ENCODE results near the gene ITGA3. TPM values are rescaled to one million over a fixed set of nuclear protein-coding genes. Genes with fewer than 3 reads are reported as not detected.
"Not testable (repeated sequence)": the region's sequence is repeated elsewhere in the genome, so short reads cannot be mapped to it uniquely, and the experiment has no call there.

The ITGA3 gene
- total and polyA plus RNA-seq, 4 donors = 0.79 to 4.4 (median 1.4) TPM

- 81% methylated on average over 4 of the region's 4 CpGs for WGBS
- Histone ChIP-seq H3K36me3 (ENCODE audit: control insufficient read depth in 4 of 4, insufficient read depth in 3 of 4, low read depth in 1 of 4, low read length in 3 of 4) (no peaks in the 10 kb centered on the region), H3K9me3 (ENCODE audit: control insufficient read depth in 4 of 4, low read length in 3 of 4) (no peaks in the 10 kb centered on the region), H3K4me3 (ENCODE audit: low read depth in 1 of 3, low read length in 3 of 3) (no peak overlapping the region), H3K27ac (ENCODE audit: low read depth in 1 of 2, low read length in 2 of 2) (no peak overlapping the region), H3K9ac (ENCODE audit: low read depth in 1 of 2, low read length in 2 of 2) (no peak overlapping the region), H3K4me1 (ENCODE audit: control insufficient read depth in 4 of 4, insufficient read depth in 4 of 4, low read length in 3 of 4) (no peaks in the 10 kb centered on the region), H3K27me3 (ENCODE audit: control insufficient read depth in 4 of 4, insufficient read depth in 4 of 4, low read length in 3 of 4) (peaks cover 0 to 3% (median 0%) of the 10 kb centered on the region in 4 donors)
- TF ChIP-seq, protein P1, sequence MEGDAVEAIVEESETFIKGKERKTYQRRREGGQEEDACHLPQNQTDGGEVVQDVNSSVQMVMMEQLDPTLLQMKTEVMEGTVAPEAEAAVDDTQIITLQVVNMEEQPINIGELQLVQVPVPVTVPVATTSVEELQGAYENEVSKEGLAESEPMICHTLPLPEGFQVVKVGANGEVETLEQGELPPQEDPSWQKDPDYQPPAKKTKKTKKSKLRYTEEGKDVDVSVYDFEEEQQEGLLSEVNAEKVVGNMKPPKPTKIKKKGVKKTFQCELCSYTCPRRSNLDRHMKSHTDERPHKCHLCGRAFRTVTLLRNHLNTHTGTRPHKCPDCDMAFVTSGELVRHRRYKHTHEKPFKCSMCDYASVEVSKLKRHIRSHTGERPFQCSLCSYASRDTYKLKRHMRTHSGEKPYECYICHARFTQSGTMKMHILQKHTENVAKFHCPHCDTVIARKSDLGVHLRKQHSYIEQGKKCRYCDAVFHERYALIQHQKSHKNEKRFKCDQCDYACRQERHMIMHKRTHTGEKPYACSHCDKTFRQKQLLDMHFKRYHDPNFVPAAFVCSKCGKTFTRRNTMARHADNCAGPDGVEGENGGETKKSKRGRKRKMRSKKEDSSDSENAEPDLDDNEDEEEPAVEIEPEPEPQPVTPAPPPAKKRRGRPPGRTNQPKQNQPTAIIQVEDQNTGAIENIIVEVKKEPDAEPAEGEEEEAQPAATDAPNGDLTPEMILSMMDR (IDR thresholded peaks at IDR 0.05; ENCODE audit: low read depth, low read length, missing input control) = no peak
- TF ChIP-seq FOXA1 (IDR thresholded peaks at IDR 0.05) (no peak), GABPA (IDR thresholded peaks at IDR 0.05 in 1 of 2, conservative IDR thresholded peaks at IDR 0.05 in 1 of 2) (no peak), TAF1 (conservative IDR thresholded peaks at IDR 0.05) (no peak), FOXA2 (IDR thresholded peaks at IDR 0.05) (no peak), RAD21 (IDR thresholded peaks at IDR 0.05) (no peak), RXRA (IDR thresholded peaks at IDR 0.05) (no peak), YY1 (IDR thresholded peaks at IDR 0.05) (no peak), HNF4A (conservative IDR thresholded peaks at IDR 0.05) (no peak), SP1 (IDR thresholded peaks at IDR 0.05) (no peak), ATF3 (IDR thresholded peaks at IDR 0.05) (no peak), HNF4G (IDR thresholded peaks at IDR 0.05) (no peak), ZBTB33 (IDR thresholded peaks at IDR 0.05) (no peak), EGR1 (IDR thresholded peaks at IDR 0.05; ENCODE audit: low read depth in 2 of 2) (no peak), JUND (IDR thresholded peaks at IDR 0.05) (no peak)
- TF ChIP-seq, protein P2, sequence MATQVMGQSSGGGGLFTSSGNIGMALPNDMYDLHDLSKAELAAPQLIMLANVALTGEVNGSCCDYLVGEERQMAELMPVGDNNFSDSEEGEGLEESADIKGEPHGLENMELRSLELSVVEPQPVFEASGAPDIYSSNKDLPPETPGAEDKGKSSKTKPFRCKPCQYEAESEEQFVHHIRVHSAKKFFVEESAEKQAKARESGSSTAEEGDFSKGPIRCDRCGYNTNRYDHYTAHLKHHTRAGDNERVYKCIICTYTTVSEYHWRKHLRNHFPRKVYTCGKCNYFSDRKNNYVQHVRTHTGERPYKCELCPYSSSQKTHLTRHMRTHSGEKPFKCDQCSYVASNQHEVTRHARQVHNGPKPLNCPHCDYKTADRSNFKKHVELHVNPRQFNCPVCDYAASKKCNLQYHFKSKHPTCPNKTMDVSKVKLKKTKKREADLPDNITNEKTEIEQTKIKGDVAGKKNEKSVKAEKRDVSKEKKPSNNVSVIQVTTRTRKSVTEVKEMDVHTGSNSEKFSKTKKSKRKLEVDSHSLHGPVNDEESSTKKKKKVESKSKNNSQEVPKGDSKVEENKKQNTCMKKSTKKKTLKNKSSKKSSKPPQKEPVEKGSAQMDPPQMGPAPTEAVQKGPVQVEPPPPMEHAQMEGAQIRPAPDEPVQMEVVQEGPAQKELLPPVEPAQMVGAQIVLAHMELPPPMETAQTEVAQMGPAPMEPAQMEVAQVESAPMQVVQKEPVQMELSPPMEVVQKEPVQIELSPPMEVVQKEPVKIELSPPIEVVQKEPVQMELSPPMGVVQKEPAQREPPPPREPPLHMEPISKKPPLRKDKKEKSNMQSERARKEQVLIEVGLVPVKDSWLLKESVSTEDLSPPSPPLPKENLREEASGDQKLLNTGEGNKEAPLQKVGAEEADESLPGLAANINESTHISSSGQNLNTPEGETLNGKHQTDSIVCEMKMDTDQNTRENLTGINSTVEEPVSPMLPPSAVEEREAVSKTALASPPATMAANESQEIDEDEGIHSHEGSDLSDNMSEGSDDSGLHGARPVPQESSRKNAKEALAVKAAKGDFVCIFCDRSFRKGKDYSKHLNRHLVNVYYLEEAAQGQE (IDR thresholded peaks at IDR 0.05) = no peak
- TF ChIP-seq, protein P3, sequence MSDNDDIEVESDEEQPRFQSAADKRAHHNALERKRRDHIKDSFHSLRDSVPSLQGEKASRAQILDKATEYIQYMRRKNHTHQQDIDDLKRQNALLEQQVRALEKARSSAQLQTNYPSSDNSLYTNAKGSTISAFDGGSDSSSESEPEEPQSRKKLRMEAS (IDR thresholded peaks at IDR 0.05) = no peak
- no peak for DNase-seq (ENCODE audit: low spot score)
These were observed 16.9 kb upstream of the ITGA3 start for GRCh38 chr17:50039058-50039457.

DNA sequence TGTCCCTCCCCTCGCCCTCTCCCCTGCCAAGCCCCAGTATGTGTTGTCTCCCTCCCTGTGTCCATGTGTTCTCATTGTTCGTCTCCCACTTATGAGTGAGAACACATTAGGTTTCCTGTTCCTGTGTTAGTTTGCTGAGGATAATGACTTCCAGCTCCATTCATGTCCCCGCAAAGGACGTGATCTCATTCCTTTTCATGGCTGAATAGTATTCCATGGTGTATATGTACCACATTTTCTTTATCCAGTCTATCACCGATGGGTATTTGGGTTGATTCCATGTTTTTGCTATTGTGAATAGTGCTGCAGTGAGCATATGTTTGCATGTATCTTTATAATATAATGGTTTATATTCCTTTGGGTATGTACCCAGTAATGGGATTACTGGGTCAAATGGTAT, 15.4 kb upstream of the ITGA3 start:
- H3K4me3 ChIP-seq (ENCODE audit: low read depth in 1 of 3, low read length in 3 of 3); DNase-seq (ENCODE audit: low spot score); H3K4me1 ChIP-seq (ENCODE audit: control insufficient read depth in 4 of 4, insufficient read depth in 4 of 4, low read length in 3 of 4); H3K27me3 ChIP-seq (ENCODE audit: control insufficient read depth in 4 of 4, insufficient read depth in 4 of 4, low read length in 3 of 4); H3K36me3 ChIP-seq (ENCODE audit: control insufficient read depth in 4 of 4, insufficient read depth in 3 of 4, low read depth in 1 of 4, low read length in 3 of 4); H3K9me3 ChIP-seq (ENCODE audit: control insufficient read depth in 4 of 4, low read length in 3 of 4); H3K27ac ChIP-seq (ENCODE audit: low read depth in 1 of 2, low read length in 2 of 2); H3K9ac ChIP-seq (ENCODE audit: low read depth in 1 of 2, low read length in 2 of 2): not testable (repeated sequence)
- 92% methylated on average over 5 of the region's 5 CpGs for WGBS
